NB4 (cell line): ENCODE data around the gene CLTCL1.

ENCODE experiments used
- POLR2A ChIP-seq: IDR thresholded peaks from 2 replicates; pipeline ENCODE4 v1.6.1; 2011; ENCODE audit warnings: mild to moderate bottlenecking; ENCODE audit not compliant: insufficient read length; ENCODE audit errors: extremely low read depth
- TF ChIP-seq, protein P1 (sequence below): IDR thresholded peaks from one replicate; pipeline ENCODE4 v1.5.1; 2012; ENCODE audit warnings: low read depth, low read length
- TF ChIP-seq, protein P2 (sequence below): IDR thresholded peaks from 2 replicates; pipeline ENCODE4 v1.6.1; 2011; ENCODE audit warnings: low read depth, low read length

- no peak for TF ChIP-seq POLR2A
- TF ChIP-seq, protein P1, sequence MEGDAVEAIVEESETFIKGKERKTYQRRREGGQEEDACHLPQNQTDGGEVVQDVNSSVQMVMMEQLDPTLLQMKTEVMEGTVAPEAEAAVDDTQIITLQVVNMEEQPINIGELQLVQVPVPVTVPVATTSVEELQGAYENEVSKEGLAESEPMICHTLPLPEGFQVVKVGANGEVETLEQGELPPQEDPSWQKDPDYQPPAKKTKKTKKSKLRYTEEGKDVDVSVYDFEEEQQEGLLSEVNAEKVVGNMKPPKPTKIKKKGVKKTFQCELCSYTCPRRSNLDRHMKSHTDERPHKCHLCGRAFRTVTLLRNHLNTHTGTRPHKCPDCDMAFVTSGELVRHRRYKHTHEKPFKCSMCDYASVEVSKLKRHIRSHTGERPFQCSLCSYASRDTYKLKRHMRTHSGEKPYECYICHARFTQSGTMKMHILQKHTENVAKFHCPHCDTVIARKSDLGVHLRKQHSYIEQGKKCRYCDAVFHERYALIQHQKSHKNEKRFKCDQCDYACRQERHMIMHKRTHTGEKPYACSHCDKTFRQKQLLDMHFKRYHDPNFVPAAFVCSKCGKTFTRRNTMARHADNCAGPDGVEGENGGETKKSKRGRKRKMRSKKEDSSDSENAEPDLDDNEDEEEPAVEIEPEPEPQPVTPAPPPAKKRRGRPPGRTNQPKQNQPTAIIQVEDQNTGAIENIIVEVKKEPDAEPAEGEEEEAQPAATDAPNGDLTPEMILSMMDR, result no peak
- TF ChIP-seq, protein P2, sequence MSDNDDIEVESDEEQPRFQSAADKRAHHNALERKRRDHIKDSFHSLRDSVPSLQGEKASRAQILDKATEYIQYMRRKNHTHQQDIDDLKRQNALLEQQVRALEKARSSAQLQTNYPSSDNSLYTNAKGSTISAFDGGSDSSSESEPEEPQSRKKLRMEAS, result no peak
Observed at GRCh38 chr22:19204640-19205039, 86.9 kb downstream of the CLTCL1 start.
